A673 (cell line): ENCODE results near the gene CAMK1D. TPM values are rescaled to one million over a fixed set of nuclear protein-coding genes. Genes with fewer than 3 reads are reported as not detected.

Experiments
- BruUV-seq: library from RNA; stranded (reverse); fragments of 400-500 nt; replicated peaks from 2 replicates; lab custom pipeline; 2021; lab: Mats Ljungman, UMichigan
- CTCF ChIA-PET: fragments of 300-600 bp; sonication (Branson Sonifier 250); formaldehyde crosslinking; loops from one replicate; lab custom pipeline; 2022; ENCODE audit warnings: antibody characterized with exemption; lab: Charles Lee
- POLR2A ChIA-PET: fragments of 300-600 bp; sonication (Branson Sonifier 250); formaldehyde crosslinking; loops from one replicate; lab custom pipeline; 2022; ENCODE audit warnings: antibody characterized with exemption; ENCODE audit not compliant: low non-redundant PET; lab: Charles Lee
- DNase-seq: peaks from one replicate; pipeline ENCODE4 v3.0.0-alpha.2; 2015; ENCODE audit warnings: low spot score
- H3K27ac ChIP-seq: fragments of 200-600 bp; sonication (generic); 2 replicates; pipeline ENCODE4 v1.5.1; 2016; ENCODE audit warnings: mixed run types, low read depth, mild to moderate bottlenecking, mixed read lengths, antibody characterized with exemption, low read length; ENCODE audit not compliant: poor library complexity, severe bottlenecking
- H3K27me3 ChIP-seq: fragments of 200-600 bp; sonication (generic); replicated peaks from 2 replicates; pipeline ENCODE4 v1.6.1; 2017; ENCODE audit warnings: mixed run types, low read depth, mild to moderate bottlenecking, mixed read lengths, antibody characterized with exemption, low read length; ENCODE audit not compliant: insufficient read depth, poor library complexity
- H3K36me3 ChIP-seq: fragments of 200-600 bp; sonication (generic); 2 replicates; pipeline ENCODE4 v1.6.1; 2016; ENCODE audit warnings: mixed run types, mild to moderate bottlenecking, mixed read lengths, antibody characterized with exemption, low read length; ENCODE audit not compliant: insufficient read depth, poor library complexity, severe bottlenecking
- H3K4me1 ChIP-seq: fragments of 200-600 bp; sonication (generic); 2 replicates; pipeline ENCODE4 v1.6.1; 2017; ENCODE audit warnings: mixed run types, mild to moderate bottlenecking, mixed read lengths, antibody characterized with exemption, low read length; ENCODE audit not compliant: insufficient read depth, poor library complexity, severe bottlenecking
- H3K4me3 ChIP-seq: fragments of 200-600 bp; sonication (generic); 2 replicates; pipeline ENCODE4 v1.5.1; 2016; ENCODE audit warnings: low read depth, mixed run types, mild to moderate bottlenecking, mixed read lengths, low read length; ENCODE audit not compliant: poor library complexity, severe bottlenecking
- H3K9me3 ChIP-seq: fragments of 200-600 bp; sonication (generic); 2 replicates; pipeline ENCODE4 v1.6.1; 2016; ENCODE audit warnings: mixed run types, low read depth, mild to moderate bottlenecking, mixed read lengths, antibody characterized with exemption, low read length; ENCODE audit not compliant: poor library complexity, severe bottlenecking
- CTCF ChIP-seq: fragments of 300-800, 200-600 bp; sonication (generic); conservative IDR thresholded peaks from 2 replicates; pipeline ENCODE4 v1.5.1; 2017; ENCODE audit warnings: low read depth, mild to moderate bottlenecking, antibody characterized with exemption, low read length, moderate library complexity, mixed read lengths
- EZH2 ChIP-seq: fragments of 200-600 bp; sonication (generic); IDR thresholded peaks from 2 replicates; pipeline ENCODE4 v1.6.1; 2017; ENCODE audit warnings: borderline replicate concordance, low read depth, mild to moderate bottlenecking, mixed read lengths, antibody characterized with exemption, low read length; ENCODE audit not compliant: poor library complexity, severe bottlenecking
- intact Hi-C: fragments of 100-400 bp; cut with micrococcal nuclease; formaldehyde crosslinking; loops from one replicate; pipeline ENCODE4 v1.10.0; 2022; ENCODE audit not compliant: unreplicated experiment
- total RNA-seq: library from RNA; stranded (reverse); gene quantifications from 2 replicates; pipeline ENCODE4 v1.2.3, GENCODE V29; 2021

CAMK1D gene
- total RNA-seq, 1 experiment from 2014 or later, result 23.7 TPM

GRCh38 chr10:12819656-12820055 is 470.3 kb downstream of the CAMK1D start:
- no TSS peak for BruUV-seq
- H3K4me1 ChIP-seq, result peaks cover under 1% of the 10 kb centered on the region
- H3K9me3 ChIP-seq, result no peaks in the 10 kb centered on the region
- H3K36me3 ChIP-seq, result peaks cover 5% of the 10 kb centered on the region
- no peak overlapping the region for H3K27ac ChIP-seq
- ChIA-PET CTCF (no interaction called here), POLR2A (no interaction called here)
- TF ChIP-seq CTCF, result no peak
- no peak for TF ChIP-seq EZH2
- intact Hi-C loops, result no loop called here
- no peak overlapping the region for H3K4me3 ChIP-seq
- DNase-seq, result no peak
- no peaks in the 10 kb centered on the region for H3K27me3 ChIP-seq

- intact Hi-C loops, result no loop called here
- TF ChIP-seq CTCF, result no peak
- TF ChIP-seq EZH2, result no peak
- CTCF ChIA-PET, result interaction anchor here (0.6 kb wide), 1 partner anchor 78 kb away, joined by 3 read pairs; no protein-coding TSS in a partner anchor
- no peaks in the 10 kb centered on the region for H3K9me3 ChIP-seq
- no TSS peak for BruUV-seq
- no peak for DNase-seq
- no peaks in the 10 kb centered on the region for H3K27me3 ChIP-seq
- POLR2A ChIA-PET, result no interaction called here
- peaks cover 13% of the 10 kb centered on the region for H3K4me1 ChIP-seq
- H3K27ac ChIP-seq, result no peak overlapping the region
- H3K36me3 ChIP-seq, result peaks cover under 1% of the 10 kb centered on the region
- no peak overlapping the region for H3K4me3 ChIP-seq
These were observed 473.0 kb downstream of the CAMK1D start for GRCh38 chr10:12822126-12822892.

- H3K4me3 ChIP-seq, result no peak overlapping the region
- ChIA-PET POLR2A (no interaction called here), CTCF (no interaction called here)
- no TSS peak for BruUV-seq
- no peak for DNase-seq
- H3K27me3 ChIP-seq, result no peaks in the 10 kb centered on the region
- no peak overlapping the region for H3K27ac ChIP-seq
- H3K36me3 ChIP-seq, result no peaks in the 10 kb centered on the region
- H3K9me3 ChIP-seq, result no peaks in the 10 kb centered on the region
- H3K4me1 ChIP-seq, result peaks cover 13% of the 10 kb centered on the region
- TF ChIP-seq CTCF, result no peak
- intact Hi-C loops, result no loop called here
These were observed 473.5 kb downstream of the CAMK1D start for GRCh38 chr10:12822893-12823170.
